ENCODE data around the gene ZIC4. TPM values are rescaled to one million over a fixed set of nuclear protein-coding genes. Genes with fewer than 3 reads are reported as not detected.

ZIC4 gene
- not detected in 2 replicates for total RNA-seq

DNA sequence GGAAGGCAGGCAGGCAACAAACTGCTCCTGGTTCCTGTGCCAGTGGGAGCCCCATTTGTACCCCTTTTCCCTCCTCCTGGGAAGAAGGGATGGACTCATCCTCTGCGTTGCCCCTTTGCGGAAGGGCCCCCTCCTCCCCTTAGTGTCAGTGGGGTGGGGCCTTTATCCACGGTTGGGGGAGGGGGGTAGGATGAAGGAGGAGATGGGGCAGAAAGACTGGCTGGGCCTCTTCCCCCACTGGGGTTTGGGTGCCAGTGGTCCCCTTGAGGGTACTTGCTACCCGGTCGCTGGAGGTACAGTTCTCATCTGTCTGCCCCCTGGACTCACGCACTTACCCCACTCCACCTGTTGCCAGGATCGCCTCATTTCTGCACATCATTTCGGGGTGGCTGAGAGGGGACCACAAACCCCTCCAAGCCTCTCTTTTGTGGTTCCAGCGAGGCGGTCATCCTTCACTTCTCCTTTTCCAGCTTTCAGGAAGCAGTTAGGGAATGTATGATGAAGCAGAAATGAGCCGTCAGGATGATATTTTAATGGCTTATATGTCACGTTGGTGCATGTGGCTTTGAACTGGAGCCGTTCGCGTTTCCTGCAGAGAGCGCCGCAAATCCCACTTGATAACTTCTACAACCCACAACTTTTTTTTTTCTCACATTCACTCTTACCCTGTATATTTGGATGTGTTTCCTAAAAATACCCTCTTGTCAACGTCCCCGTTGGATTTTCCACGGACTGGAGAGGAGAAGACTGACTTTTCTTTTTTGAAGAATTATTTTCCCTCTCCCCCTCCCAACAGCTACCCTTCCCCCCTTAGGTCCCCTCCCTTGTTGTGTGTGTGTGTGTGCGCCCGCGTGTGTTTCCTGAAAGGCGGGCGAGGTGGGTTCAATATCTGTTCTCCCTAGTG lies at the start of gene ZIC4:
TSS of gene ZIC4 (minus strand) at position 516 of the 904 bp plus-strand sequence. CDS start 3,746 bp downstream, outside the sequence.

DNA sequence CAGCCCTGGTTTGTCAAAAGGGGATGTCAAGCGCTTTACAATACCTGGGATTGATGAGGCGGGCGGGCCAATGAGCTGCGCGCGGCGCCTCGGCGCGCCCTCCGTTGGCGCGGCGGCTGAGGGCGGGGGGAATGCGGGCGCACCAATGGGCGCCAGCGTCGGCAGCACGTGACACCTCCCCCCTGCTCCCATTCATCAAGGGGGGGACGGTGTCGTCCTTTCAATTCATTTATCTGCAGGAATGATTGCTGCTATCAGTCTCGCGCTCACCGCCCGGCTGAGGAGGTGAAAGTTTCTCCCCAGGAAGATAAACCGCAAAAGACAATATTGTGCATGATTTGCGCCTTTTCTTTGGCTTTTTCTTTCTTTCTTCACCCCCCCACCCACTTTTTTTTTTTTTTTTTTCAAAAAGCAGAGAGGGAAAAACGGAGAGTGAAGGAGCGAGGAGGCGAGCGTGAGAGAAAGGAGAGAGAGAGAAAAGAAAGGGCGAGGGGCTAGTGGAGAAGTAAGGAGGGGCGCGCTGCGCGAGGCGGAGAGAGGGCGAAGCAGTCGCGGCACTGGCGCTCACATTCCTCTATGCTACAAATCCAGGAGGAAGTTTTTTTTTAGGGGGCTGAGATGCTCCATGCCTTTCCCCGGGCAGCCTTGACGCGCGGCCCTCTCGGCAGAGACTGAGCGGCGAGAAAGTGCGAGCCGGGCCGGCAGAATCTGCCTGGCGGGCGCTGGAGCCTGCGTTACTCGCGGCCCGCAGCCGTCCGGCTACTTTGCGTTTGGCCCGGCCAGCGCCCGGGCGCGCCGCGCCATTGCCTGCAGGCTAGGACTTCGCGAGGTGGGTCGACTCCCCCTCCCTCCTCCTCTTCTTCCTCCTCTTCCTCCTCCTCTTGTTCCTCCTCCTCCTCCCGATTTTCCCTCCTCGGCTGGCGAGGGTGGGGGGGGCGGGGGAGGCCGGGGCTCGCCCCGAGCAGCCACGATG lies 3.1 kb upstream of the ZIC4 start, which contains the start of gene ZIC1:
TSS of gene ZIC1 (plus strand) at position 223 of the 973 bp plus-strand sequence. CDS start at position 971, 748 bp downstream.

Other genes starting within 250 kb of the ZIC4 start
- gene ZIC1, start 2.8 kb upstream of the ZIC4 start, total RNA-seq = under 0.01 TPM in 1 of 2 replicates, not detected in the other

Measured in bronchus fibroblast of lung (primary cell).